ENCODE data around the gene POLR1H.

DNA sequence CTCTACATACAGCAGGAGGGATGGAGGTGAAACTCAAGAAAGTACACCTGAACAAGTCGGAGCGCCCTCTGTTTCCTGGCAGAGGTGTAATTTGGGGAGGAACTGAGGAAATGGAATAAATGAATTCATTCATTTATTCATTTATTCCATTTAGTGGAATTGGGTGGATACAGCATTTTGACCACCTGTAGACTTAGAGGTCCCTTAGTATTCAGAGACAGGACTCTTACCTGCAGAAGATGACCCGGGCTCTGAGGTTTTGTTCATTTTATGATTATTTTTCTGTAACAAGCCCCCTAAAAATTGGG lies 42.8 kb downstream of the POLR1H start:
- TF ChIP-seq, protein P1, sequence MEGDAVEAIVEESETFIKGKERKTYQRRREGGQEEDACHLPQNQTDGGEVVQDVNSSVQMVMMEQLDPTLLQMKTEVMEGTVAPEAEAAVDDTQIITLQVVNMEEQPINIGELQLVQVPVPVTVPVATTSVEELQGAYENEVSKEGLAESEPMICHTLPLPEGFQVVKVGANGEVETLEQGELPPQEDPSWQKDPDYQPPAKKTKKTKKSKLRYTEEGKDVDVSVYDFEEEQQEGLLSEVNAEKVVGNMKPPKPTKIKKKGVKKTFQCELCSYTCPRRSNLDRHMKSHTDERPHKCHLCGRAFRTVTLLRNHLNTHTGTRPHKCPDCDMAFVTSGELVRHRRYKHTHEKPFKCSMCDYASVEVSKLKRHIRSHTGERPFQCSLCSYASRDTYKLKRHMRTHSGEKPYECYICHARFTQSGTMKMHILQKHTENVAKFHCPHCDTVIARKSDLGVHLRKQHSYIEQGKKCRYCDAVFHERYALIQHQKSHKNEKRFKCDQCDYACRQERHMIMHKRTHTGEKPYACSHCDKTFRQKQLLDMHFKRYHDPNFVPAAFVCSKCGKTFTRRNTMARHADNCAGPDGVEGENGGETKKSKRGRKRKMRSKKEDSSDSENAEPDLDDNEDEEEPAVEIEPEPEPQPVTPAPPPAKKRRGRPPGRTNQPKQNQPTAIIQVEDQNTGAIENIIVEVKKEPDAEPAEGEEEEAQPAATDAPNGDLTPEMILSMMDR (IDR thresholded peaks at IDR 0.05; ENCODE audit: insufficient read depth, low read depth, low read length), result no peak
- TF ChIP-seq EZH2 (IDR thresholded peaks at IDR 0.05; ENCODE audit: insufficient read depth, low read length), result no peak

Data from astrocyte (in vitro differentiated cells and primary cell).